ENCODE results near the gene DHRS4. TPM values are rescaled to one million over a fixed set of nuclear protein-coding genes. Genes with fewer than 3 reads are reported as not detected.
A peak's percentile ranks its signal among the peaks of the same experiment; 100 is the strongest.
"Not testable (repeated sequence)": the region's sequence is repeated elsewhere in the genome, so short reads cannot be mapped to it uniquely, and the experiment has no call there.

The DHRS4 gene
- polyA plus RNA-seq, 3 donors: 40.4 to 68.1 (median 63.2) TPM

DNA sequence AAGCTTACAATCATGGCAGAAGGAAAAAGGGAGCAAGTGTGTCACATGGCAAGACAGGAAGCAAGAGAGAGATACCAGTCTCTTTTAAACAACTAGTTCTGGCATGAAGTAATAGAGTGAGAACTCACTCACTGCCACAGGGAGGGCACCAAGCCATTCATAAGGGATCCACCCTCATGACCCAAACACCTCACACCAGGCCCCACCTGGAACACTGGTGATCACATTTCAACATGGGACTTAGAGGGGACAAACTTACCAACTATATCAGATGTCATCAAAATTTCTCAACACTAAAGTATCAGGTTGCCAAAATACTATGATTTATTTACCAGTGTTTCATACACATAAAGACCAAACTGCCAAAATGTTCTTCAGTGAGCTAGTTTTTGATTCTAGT is 7.3 kb downstream of the DHRS4 start:
- H3K79me2 ChIP-seq (ENCODE audit: insufficient read depth, low read length); H3K4me2 ChIP-seq (replicated peaks; ENCODE audit: extremely low read depth, low read length, poor library complexity, severe bottlenecking); H3K4me1 ChIP-seq (ENCODE audit: control insufficient read depth in 1 of 2, insufficient read depth in 2 of 2, low read length in 2 of 2); DNase-seq; H3K27ac Mint-ChIP-seq; H3K27me3 ChIP-seq (ENCODE audit: control insufficient read depth in 2 of 2, insufficient read depth in 2 of 2, low read length in 2 of 2); H3K4me1 Mint-ChIP-seq; H3K9me3 Mint-ChIP-seq; H3K4me3 Mint-ChIP-seq; intact Hi-C loops (cut with micrococcal nuclease); H4K20me1 ChIP-seq (ENCODE audit: insufficient read depth, low read length); H3K27me3 Mint-ChIP-seq (ENCODE audit: low read depth in 3 of 3); H3K9ac ChIP-seq (ENCODE audit: insufficient read depth, low read length, poor library complexity, severe bottlenecking); H3K9me3 ChIP-seq (replicated peaks in 1 of 2; ENCODE audit: control insufficient read depth in 1 of 2, insufficient read depth in 1 of 2, low read length in 2 of 2); H3K27ac ChIP-seq (ENCODE audit: low read depth in 1 of 2, low read length in 2 of 2); H3K4me3 ChIP-seq (replicated peaks in 1 of 3; ENCODE audit: low read depth in 2 of 3, low read length in 3 of 3); H2AFZ ChIP-seq (ENCODE audit: insufficient read depth, low read depth, low read length, poor library complexity, severe bottlenecking): not testable (repeated sequence)
- peaks cover 37 to 38% of the 10 kb centered on the region in 2 donors for H3K36me3 Mint-ChIP-seq
- H3K36me3 ChIP-seq (replicated peaks in 1 of 2; ENCODE audit: control insufficient read depth in 1 of 2, insufficient read depth in 2 of 2, low read length in 2 of 2): peaks cover 7 to 20% of the 10 kb centered on the region in 2 donors

DNA sequence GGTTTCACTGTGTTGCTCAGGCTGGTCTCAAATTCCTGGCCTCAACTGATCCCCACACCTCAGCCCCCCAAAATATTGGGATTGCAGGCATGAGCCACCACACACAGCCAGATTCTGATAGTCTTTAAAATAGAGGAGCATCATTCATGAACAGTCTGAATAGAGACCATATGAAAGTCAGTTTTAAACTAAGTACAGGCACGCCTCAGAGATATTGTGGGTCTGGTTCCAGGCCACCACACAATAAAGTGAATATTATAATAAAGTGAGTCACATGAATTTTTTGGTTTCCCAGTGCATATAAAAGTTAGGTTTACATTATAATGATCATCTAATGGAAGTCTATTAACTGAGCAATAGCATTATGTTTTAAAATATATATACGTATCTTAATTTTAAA is 8.1 kb downstream of the DHRS4 start:
- H3K9me3 Mint-ChIP-seq; H3K27me3 Mint-ChIP-seq (ENCODE audit: low read depth in 3 of 3); H3K4me1 Mint-ChIP-seq; H3K27ac Mint-ChIP-seq; H3K4me3 ChIP-seq (replicated peaks in 1 of 3; ENCODE audit: low read depth in 2 of 3, low read length in 3 of 3); H4K20me1 ChIP-seq (ENCODE audit: insufficient read depth, low read length); H3K27ac ChIP-seq (ENCODE audit: low read depth in 1 of 2, low read length in 2 of 2); DNase-seq; intact Hi-C loops (cut with micrococcal nuclease); H3K9ac ChIP-seq (ENCODE audit: insufficient read depth, low read length, poor library complexity, severe bottlenecking); H3K79me2 ChIP-seq (ENCODE audit: insufficient read depth, low read length); H3K4me3 Mint-ChIP-seq; H3K27me3 ChIP-seq (ENCODE audit: control insufficient read depth in 2 of 2, insufficient read depth in 2 of 2, low read length in 2 of 2); H3K4me2 ChIP-seq (replicated peaks; ENCODE audit: extremely low read depth, low read length, poor library complexity, severe bottlenecking); H2AFZ ChIP-seq (ENCODE audit: insufficient read depth, low read depth, low read length, poor library complexity, severe bottlenecking); H3K9me3 ChIP-seq (replicated peaks in 1 of 2; ENCODE audit: control insufficient read depth in 1 of 2, insufficient read depth in 1 of 2, low read length in 2 of 2): not testable (repeated sequence)
- Histone ChIP-seq H3K36me3 (replicated peaks in 1 of 2; ENCODE audit: control insufficient read depth in 1 of 2, insufficient read depth in 2 of 2, low read length in 2 of 2) (peaks cover 2 to 17% of the 10 kb centered on the region in 2 donors), H3K4me1 (ENCODE audit: control insufficient read depth in 1 of 2, insufficient read depth in 2 of 2, low read length in 2 of 2) (peaks cover 12 to 13% of the 10 kb centered on the region in 2 donors)
- H3K36me3 Mint-ChIP-seq: peaks cover 29 to 34% of the 10 kb centered on the region in 2 donors
- WGBS (ENCODE audit: insufficient coverage): no CpG with 5 or more reads among the region's 2 CpGs

DNA sequence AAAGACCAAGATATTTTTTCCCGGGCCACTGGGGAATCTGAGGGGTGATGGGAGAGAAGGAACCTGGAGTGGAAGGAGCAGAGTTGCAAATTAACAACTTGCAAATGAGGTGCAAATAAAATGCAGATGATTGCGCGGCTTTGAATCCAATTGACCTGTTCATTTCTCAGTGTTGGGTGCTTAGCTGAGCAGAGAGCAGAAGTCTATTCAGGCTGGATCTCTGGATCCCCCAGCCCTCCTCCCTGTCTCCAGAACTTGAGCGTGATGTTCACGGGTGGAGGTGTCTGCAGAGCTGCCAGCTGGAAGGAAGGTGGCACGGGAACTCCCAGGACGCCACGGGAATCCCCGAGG is 15.5 kb downstream of the DHRS4 start:
- H3K27me3 ChIP-seq (ENCODE audit: control insufficient read depth in 2 of 2, insufficient read depth in 2 of 2, low read length in 2 of 2); H3K4me2 ChIP-seq (replicated peaks; ENCODE audit: extremely low read depth, low read length, poor library complexity, severe bottlenecking); H3K9me3 ChIP-seq (replicated peaks in 1 of 2; ENCODE audit: control insufficient read depth in 1 of 2, insufficient read depth in 1 of 2, low read length in 2 of 2); H3K9me3 Mint-ChIP-seq; H3K79me2 ChIP-seq (ENCODE audit: insufficient read depth, low read length); H4K20me1 ChIP-seq (ENCODE audit: insufficient read depth, low read length); H3K27me3 Mint-ChIP-seq (ENCODE audit: low read depth in 3 of 3); DNase-seq; H3K4me3 ChIP-seq (replicated peaks in 1 of 3; ENCODE audit: low read depth in 2 of 3, low read length in 3 of 3); H2AFZ ChIP-seq (ENCODE audit: insufficient read depth, low read depth, low read length, poor library complexity, severe bottlenecking); H3K9ac ChIP-seq (ENCODE audit: insufficient read depth, low read length, poor library complexity, severe bottlenecking); H3K36me3 Mint-ChIP-seq; H3K36me3 ChIP-seq (replicated peaks in 1 of 2; ENCODE audit: control insufficient read depth in 1 of 2, insufficient read depth in 2 of 2, low read length in 2 of 2); H3K4me3 Mint-ChIP-seq; H3K27ac Mint-ChIP-seq; H3K27ac ChIP-seq (ENCODE audit: low read depth in 1 of 2, low read length in 2 of 2); intact Hi-C loops (cut with micrococcal nuclease): not testable (repeated sequence)
- peaks cover 27% of the 10 kb centered on the region for H3K4me1 Mint-ChIP-seq
- H3K4me1 ChIP-seq (ENCODE audit: control insufficient read depth in 1 of 2, insufficient read depth in 2 of 2, low read length in 2 of 2): peaks cover 24 to 27% of the 10 kb centered on the region in 2 donors
- no CpG with 5 or more reads among the region's 9 CpGs for WGBS (ENCODE audit: insufficient coverage)

DNA sequence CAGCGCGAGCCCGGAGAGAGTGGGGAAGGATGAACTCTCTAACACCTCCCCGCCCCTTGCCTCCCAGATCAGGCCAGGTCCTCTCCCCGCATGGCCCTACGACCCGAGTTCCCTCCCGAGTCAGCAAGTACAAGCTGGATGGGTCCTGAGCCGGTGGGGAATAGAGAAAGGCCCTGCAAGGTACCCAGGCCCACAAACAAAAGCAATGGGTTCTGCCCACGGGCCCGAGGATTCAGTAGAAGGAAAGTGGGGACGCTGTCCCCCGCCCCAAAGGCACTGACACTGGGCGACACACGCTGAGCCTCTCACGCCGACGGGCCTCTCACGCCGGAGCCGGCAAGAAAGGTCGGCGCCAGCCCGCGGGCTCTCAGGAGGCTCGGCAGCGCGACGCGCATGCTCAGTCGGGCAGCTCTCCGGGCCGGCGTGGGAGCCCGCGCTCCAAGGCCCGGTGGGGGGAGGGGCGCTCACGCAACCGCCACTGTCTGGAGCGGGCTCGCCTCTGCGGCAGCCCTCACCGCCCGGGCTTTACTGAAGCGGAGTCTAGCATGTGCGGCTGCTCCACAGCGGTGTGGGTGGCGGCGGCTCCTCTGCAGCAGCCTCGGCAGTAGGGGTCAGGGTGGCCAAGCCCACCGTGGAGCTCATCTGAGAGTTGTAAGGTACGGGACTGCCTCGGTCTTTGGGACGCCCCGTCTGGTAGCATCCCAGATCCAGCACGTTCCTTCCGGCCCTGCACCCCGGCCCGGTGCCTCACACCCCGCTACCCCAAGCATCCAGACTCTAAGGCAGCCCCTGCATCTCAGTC is 16.1 kb downstream of the DHRS4 start:
- H3K4me1 Mint-ChIP-seq: peaks cover 32% of the 10 kb centered on the region
- H3K4me3 Mint-ChIP-seq: peak overlapping the region in 1 of 2 donors; percentile 60
- H3K36me3 ChIP-seq (replicated peaks in 1 of 2; ENCODE audit: control insufficient read depth in 1 of 2, insufficient read depth in 2 of 2, low read length in 2 of 2); H3K27ac Mint-ChIP-seq; H3K36me3 Mint-ChIP-seq; H3K9me3 ChIP-seq (replicated peaks in 1 of 2; ENCODE audit: control insufficient read depth in 1 of 2, insufficient read depth in 1 of 2, low read length in 2 of 2); H3K27me3 Mint-ChIP-seq (ENCODE audit: low read depth in 3 of 3); H3K27ac ChIP-seq (ENCODE audit: low read depth in 1 of 2, low read length in 2 of 2); H3K9me3 Mint-ChIP-seq; H3K27me3 ChIP-seq (ENCODE audit: control insufficient read depth in 2 of 2, insufficient read depth in 2 of 2, low read length in 2 of 2); H3K79me2 ChIP-seq (ENCODE audit: insufficient read depth, low read length); H4K20me1 ChIP-seq (ENCODE audit: insufficient read depth, low read length); intact Hi-C loops (cut with micrococcal nuclease); H3K4me2 ChIP-seq (replicated peaks; ENCODE audit: extremely low read depth, low read length, poor library complexity, severe bottlenecking): not testable (repeated sequence)
- peak overlapping the region; percentile 21 to 57 (median 40) for H3K4me3 ChIP-seq (replicated peaks in 1 of 3; ENCODE audit: low read depth in 2 of 3, low read length in 3 of 3)
- H3K4me1 ChIP-seq (ENCODE audit: control insufficient read depth in 1 of 2, insufficient read depth in 2 of 2, low read length in 2 of 2): peaks cover 24 to 27% of the 10 kb centered on the region in 2 donors
- DNase-seq: peak in 2 of 3 donors; percentile 17 to 28
- H2AFZ ChIP-seq (ENCODE audit: insufficient read depth, low read depth, low read length, poor library complexity, severe bottlenecking): peak overlapping the region; percentile 35
- 4% methylated on average over 32 of the region's 61 CpGs for WGBS (ENCODE audit: insufficient coverage)
- peak overlapping the region; percentile 8 for H3K9ac ChIP-seq (ENCODE audit: insufficient read depth, low read length, poor library complexity, severe bottlenecking)
